Uterus (tissue), 4 donors: Measurements from ENCODE around the gene PCNX2. TPM values are rescaled to one million over a fixed set of nuclear protein-coding genes. Genes with fewer than 3 reads are reported as not detected.

ENCODE experiments used
- DNase-seq, 2 donors: peaks; one replicate each; pipeline ENCODE4 v3.0.0-alpha.2; 2019 to 2020
- H3K27ac ChIP-seq, 2 donors: fragments of 200-600 bp; sonication (generic); 1 replicate in 1 of 2; 2 replicates in 1 of 2; pipeline ENCODE4 v1.5.1; 2016 to 2018
- H3K27me3 ChIP-seq, 2 donors: fragments of 200-600 bp; sonication (generic); one replicate each; pipeline ENCODE4 v1.5.1; 2018 to 2019; ENCODE audit warnings: control low read depth in 1 of 2
- H3K36me3 ChIP-seq, 2 donors: fragments of 200-600 bp; sonication (generic); one replicate each; pipeline ENCODE4 v1.5.1; 2019; ENCODE audit warnings: control low read depth in 1 of 2
- H3K4me1 ChIP-seq, 2 donors: fragments of 200-600 bp; sonication (generic); one replicate each; pipeline ENCODE4 v1.5.1; 2018 to 2019; ENCODE audit warnings: control low read depth in 1 of 2
- H3K4me3 ChIP-seq, 2 donors: fragments of 200-600 bp; sonication (generic); 1 replicate in 1 of 2; 2 replicates in 1 of 2; pipeline ENCODE4 v1.5.1; 2018 to 2019; ENCODE audit warnings: mild to moderate bottlenecking in 1 of 2
- H3K9me3 ChIP-seq, 2 donors: fragments of 200-600 bp; sonication (generic); one replicate each; pipeline ENCODE4 v1.5.1; 2019; ENCODE audit warnings: control low read depth in 1 of 2
- CTCF ChIP-seq, 4 experiments: fragments of 200-600 bp in 2 of 4; fragments of 450-650 bp in 2 of 4; sonication (generic) in 2 of 4; IDR thresholded peaks; one replicate each; pipeline ENCODE4 v1.5.1; 2016 to 2019; ENCODE audit warnings: antibody characterized with exemption in 4 of 4, mild to moderate bottlenecking in 2 of 4, moderate library complexity in 1 of 4
- POLR2A ChIP-seq, 2 donors: fragments of 450-650 bp; IDR thresholded peaks; one replicate each; pipeline ENCODE4 v1.6.1; 2016; ENCODE audit warnings: antibody characterized with exemption in 2 of 2, mild to moderate bottlenecking in 1 of 2, moderate library complexity in 1 of 2
- intact Hi-C: fragments of 100-400 bp; cut with DNase I; formaldehyde crosslinking; loops from one replicate; pipeline ENCODE4 v1.15.1; 2023; ENCODE audit warnings: low total_unique reads
- total RNA-seq, 4 donors: library from RNA; depleted of rRNA in 3 of 4; stranded (reverse); fragments of >200 nt in 3 of 4; gene quantifications; one replicate each; pipeline versions ENCODE4 v1.1.0 to v1.2.4, GENCODE V29; 2014 to 2023
- donor health status: DM: yes; HTN: yes; CAD: no.

The PCNX2 gene
- total RNA-seq, 4 donors from 2014 or later: 4.1 to 36.2 (median 14.1) TPM

DNA sequence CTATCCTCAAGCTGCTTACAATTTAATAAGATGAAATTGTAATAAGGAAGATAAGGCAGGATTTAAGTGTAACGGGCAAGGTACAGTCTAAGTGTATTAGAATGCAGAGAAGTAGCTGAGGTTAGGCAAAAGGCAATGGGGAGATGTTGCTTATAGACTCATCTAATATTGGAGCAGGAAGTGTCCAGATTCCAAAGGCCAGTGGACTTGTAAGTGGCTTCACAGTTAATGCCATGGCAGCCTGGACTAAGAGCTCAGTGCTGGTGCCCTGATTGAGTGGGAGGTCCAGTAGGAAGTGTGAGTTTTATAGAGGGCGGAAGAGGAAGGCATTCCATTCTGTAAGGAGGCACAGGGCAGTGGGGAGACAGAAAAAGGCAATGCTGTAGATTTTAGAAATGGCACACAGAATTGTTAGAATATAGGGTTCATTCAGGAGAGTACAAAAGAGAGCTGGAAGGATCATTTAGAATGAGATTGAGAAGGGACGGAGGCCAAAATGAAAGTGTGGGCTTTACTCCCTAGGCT, 44.6 kb upstream of the PCNX2 start:
- Histone ChIP-seq H3K27me3 (no peaks in the 10 kb centered on the region), H3K36me3 (no peaks in the 10 kb centered on the region), H3K4me3 (no peak overlapping the region), H3K27ac (no peak overlapping the region), H3K4me1 (no peaks in the 10 kb centered on the region), H3K9me3 (no peaks in the 10 kb centered on the region)
- DNase-seq: no peak
- intact Hi-C loops: no loop called here
- no peak for TF ChIP-seq POLR2A (IDR thresholded peaks at IDR 0.05)

GRCh38 chr1:233338102-233338501, 42.6 kb upstream of the PCNX2 start:
- TF ChIP-seq POLR2A (IDR thresholded peaks at IDR 0.05) (no peak), CTCF (IDR thresholded peaks at IDR 0.05) (no peak)
- no peaks in the 10 kb centered on the region for H3K27me3 ChIP-seq
- intact Hi-C loops: no loop called here
- no peaks in the 10 kb centered on the region for H3K9me3 ChIP-seq
- H3K4me1 ChIP-seq: no peaks in the 10 kb centered on the region
- no peak overlapping the region for H3K27ac ChIP-seq
- no peak for DNase-seq
- H3K4me3 ChIP-seq: no peak overlapping the region
- H3K36me3 ChIP-seq: no peaks in the 10 kb centered on the region

GRCh38 chr1:233337505-233337904, 42.0 kb upstream of the PCNX2 start:
- no peak overlapping the region for H3K27ac ChIP-seq
- intact Hi-C loops: no loop called here
- H3K4me3 ChIP-seq: no peak overlapping the region
- DNase-seq: no peak
- H3K4me1 ChIP-seq: no peaks in the 10 kb centered on the region
- H3K36me3 ChIP-seq: no peaks in the 10 kb centered on the region
- H3K9me3 ChIP-seq: no peaks in the 10 kb centered on the region
- TF ChIP-seq CTCF (IDR thresholded peaks at IDR 0.05) (no peak), POLR2A (IDR thresholded peaks at IDR 0.05) (no peak)
- no peaks in the 10 kb centered on the region for H3K27me3 ChIP-seq

DNA sequence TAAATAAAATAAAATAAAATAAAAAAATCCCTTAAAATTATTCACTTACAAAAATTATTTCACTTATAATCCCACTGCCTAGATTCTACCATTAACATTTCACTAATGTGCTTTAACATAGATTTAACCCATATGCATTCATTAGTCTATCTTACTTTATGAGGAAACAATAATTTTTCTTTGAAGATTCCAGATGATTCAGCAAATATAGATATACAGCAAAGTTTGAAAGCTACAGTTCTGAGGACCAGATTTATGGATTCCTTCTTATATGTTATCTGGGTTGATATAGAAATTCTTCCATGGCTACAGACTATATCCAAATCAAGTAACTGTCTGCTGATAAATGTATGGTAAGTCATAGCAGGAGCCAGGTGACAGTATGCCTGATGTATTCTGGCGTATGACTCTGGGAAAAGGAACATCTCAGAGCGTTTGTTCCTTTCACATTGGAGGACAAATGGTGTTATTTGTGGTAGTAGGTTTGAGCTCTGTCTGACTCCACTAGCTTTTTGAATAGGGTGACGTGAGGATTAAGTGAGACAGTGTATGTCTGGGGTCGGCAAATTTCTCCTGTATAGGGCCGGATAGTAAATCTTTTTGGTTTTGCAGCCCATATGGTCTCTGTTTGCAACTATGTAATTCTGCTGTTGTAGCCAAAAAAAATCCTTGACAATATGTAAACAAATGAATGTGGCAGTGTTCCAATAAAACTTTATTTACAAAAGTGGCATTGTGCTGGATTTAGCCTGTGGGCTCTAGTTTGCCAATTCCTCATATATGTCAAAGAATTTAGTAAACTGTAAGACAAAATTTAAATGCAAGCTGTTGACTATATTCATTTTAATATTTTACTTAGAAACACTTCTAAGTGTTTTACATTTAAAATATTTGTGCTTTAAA, 41.3 kb upstream of the PCNX2 start:
- Histone ChIP-seq H3K27ac (no peak overlapping the region), H3K27me3 (no peaks in the 10 kb centered on the region), H3K4me3 (no peak overlapping the region), H3K9me3 (no peaks in the 10 kb centered on the region), H3K4me1 (no peaks in the 10 kb centered on the region), H3K36me3 (no peaks in the 10 kb centered on the region)
- DNase-seq: no peak
- no peak for TF ChIP-seq POLR2A (IDR thresholded peaks at IDR 0.05)
- no peak for TF ChIP-seq CTCF (IDR thresholded peaks at IDR 0.05)
- intact Hi-C loops: no loop called here

DNA sequence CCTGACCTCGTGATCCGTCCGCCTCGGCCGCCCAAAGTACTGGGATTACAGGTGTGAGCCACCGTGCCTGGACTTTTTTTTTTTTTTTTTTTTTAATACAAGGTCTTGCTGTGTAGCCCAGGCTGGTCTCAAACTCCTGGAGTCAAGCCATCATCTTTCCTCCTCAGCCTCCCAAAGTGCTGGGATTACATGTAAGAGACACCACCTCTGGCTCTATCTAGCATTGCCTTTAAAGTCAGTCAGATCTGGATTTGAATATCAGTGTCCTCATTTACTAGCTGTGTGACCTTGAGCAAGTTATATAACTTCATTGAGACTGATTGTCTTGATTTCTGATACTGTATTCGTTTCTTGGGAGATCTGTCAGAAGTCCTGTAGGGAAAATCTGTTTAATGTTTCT, 38.6 kb upstream of the PCNX2 start:
- Histone ChIP-seq H3K27me3 (peaks cover 0 to 5% of the 10 kb centered on the region in 2 donors), H3K9me3 (no peaks in the 10 kb centered on the region), H3K4me1 (no peaks in the 10 kb centered on the region), H3K4me3 (no peak overlapping the region), H3K36me3 (no peaks in the 10 kb centered on the region), H3K27ac (no peak overlapping the region)
- intact Hi-C loops: no loop called here
- TF ChIP-seq CTCF (IDR thresholded peaks at IDR 0.05) (no peak), POLR2A (IDR thresholded peaks at IDR 0.05) (no peak)
- no peak for DNase-seq
